Spleen (tissue), 11 donors: ENCODE measurements around the gene ETV5. TPM values are rescaled to one million over a fixed set of nuclear protein-coding genes. Genes with fewer than 3 reads are reported as not detected.
"Not testable (repeated sequence)": the region's sequence is repeated elsewhere in the genome, so short reads cannot be mapped to it uniquely, and the experiment has no call there.

Experiments used
- DNase-seq: peaks from one replicate; pipeline ENCODE4 v3.0.0-alpha.2; 2020
- H3K27ac ChIP-seq, 8 donors: fragments of 200-600 bp; sonication (generic) in 7 of 8; 1 replicate in 4 of 8; 2 replicates in 4 of 8; pipeline versions ENCODE4 v1.5.0 to v1.8.0; 2016 to 2021; ENCODE audit warnings: inconsistent platforms in 4 of 8, mild to moderate bottlenecking in 4 of 8, moderate library complexity in 1 of 8
- H3K27me3 ChIP-seq, 7 donors: fragments of 200-600 bp; sonication (generic) in 6 of 7; replicated peaks in 1 of 7; 1 replicate in 4 of 7; 2 replicates in 3 of 7; pipeline versions ENCODE4 v1.5.0 to v1.8.0; 2016 to 2021; ENCODE audit warnings: inconsistent platforms in 3 of 7, mild to moderate bottlenecking in 1 of 7
- H3K36me3 ChIP-seq, 6 donors: fragments of 200-600 bp; sonication (generic) in 5 of 6; 1 replicate in 4 of 6; 2 replicates in 2 of 6; pipeline versions ENCODE4 v1.5.0 to v1.8.0; 2016 to 2021; ENCODE audit warnings: inconsistent platforms in 2 of 6
- H3K4me1 ChIP-seq, 6 donors: fragments of 200-600 bp; sonication (generic) in 5 of 6; 1 replicate in 3 of 6; 2 replicates in 3 of 6; pipeline versions ENCODE4 v1.5.0 to v1.8.0; 2016 to 2021; ENCODE audit warnings: inconsistent platforms in 3 of 6
- H3K4me3 ChIP-seq, 8 donors: fragments of 200-600 bp; sonication (generic) in 7 of 8; 1 replicate in 4 of 8; 2 replicates in 4 of 8; pipeline versions ENCODE4 v1.5.0 to v1.8.0; 2016 to 2021; ENCODE audit warnings: inconsistent platforms in 4 of 8, mild to moderate bottlenecking in 4 of 8, moderate library complexity in 2 of 8
- H3K9me3 ChIP-seq, 8 donors: fragments of 200-600 bp; sonication (generic) in 7 of 8; 1 replicate in 4 of 8; 2 replicates in 4 of 8; pipeline versions ENCODE4 v1.5.0 to v1.8.0; 2016 to 2021; ENCODE audit warnings: inconsistent platforms in 4 of 8
- CTCF ChIP-seq, 11 experiments: fragments of 200-600 bp in 7 of 11; fragments of 450-650 bp in 4 of 11; sonication (generic) in 4 of 11; IDR thresholded peaks in 8 of 11; conservative IDR thresholded peaks in 3 of 11; 1 replicate in 7 of 11; 2 replicates in 4 of 11; pipeline versions ENCODE4 v1.4.0 to v1.8.0; 2016 to 2021; ENCODE audit warnings: antibody characterized with exemption in 11 of 11, inconsistent platforms in 4 of 11, mild to moderate bottlenecking in 1 of 11
- POLR2A ChIP-seq, 3 donors: fragments of 450-650 bp; IDR thresholded peaks; one replicate each; pipeline ENCODE4 v1.5.1; 2017; ENCODE audit warnings: antibody characterized with exemption in 3 of 3, mild to moderate bottlenecking in 1 of 3
- POLR2AphosphoS5 ChIP-seq, 3 donors: sonication (generic); formaldehyde crosslinking; IDR thresholded peaks; one replicate each; pipeline ENCODE4 v1.5.1; 2017; ENCODE audit warnings: antibody characterized with exemption in 3 of 3
- WGBS, 5 donors: extraction: QIAGEN DNeasy Blood & Tissue Kit in 3 of 5; methylation state at CpG; one replicate each; pipeline versions ENCODE4 v1.1.5 to v1.1.7; 2013 to 2018; 5-methylcytosine and 5-hydroxymethylcytosine counted together
- intact Hi-C: fragments of 100-400 bp; cut with DNase I; formaldehyde crosslinking; loops from one replicate; pipeline ENCODE4 v1.15.0; 2023; ENCODE audit warnings: low total_unique reads
- polyA plus RNA-seq, 3 donors: library from polyadenylated mRNA; stranded (reverse); fragments of 200-250 nt; gene quantifications; one replicate each; pipeline ENCODE4 v1.2.1, GENCODE V29; 2013
- total RNA-seq, 7 donors: library from RNA; depleted of rRNA in 3 of 7; stranded (reverse); fragments of >200 nt in 3 of 7; fragmentation: NEBNext Ultra II Directional in 4 of 7; extraction: Animal tissue kit (Norgen Biotek cat#: 25700) in 4 of 7; gene quantifications; one replicate each; pipeline versions ENCODE4 v1.1.0 to v1.2.1, GENCODE V29; 2016 to 2021
- donor health status: healthy with polysubstance abuse.
- donor health status: DM: no; HTN: no; CAD: no; lungs with moderate emphysema.
- donor health status: DM: no; HTN: no; CAD: no.
- donor health status: Bipolar disorder and iron deficiency.
- donor health status: healthy.
- donor health status: DM: no; HTN: no; CAD: no.
- donor health status: DM: yes; HTN: yes; CAD: no.

Gene ETV5
- total and polyA plus RNA-seq, 10 donors, result 5.2 to 65.5 (median 24.0) TPM

DNA sequence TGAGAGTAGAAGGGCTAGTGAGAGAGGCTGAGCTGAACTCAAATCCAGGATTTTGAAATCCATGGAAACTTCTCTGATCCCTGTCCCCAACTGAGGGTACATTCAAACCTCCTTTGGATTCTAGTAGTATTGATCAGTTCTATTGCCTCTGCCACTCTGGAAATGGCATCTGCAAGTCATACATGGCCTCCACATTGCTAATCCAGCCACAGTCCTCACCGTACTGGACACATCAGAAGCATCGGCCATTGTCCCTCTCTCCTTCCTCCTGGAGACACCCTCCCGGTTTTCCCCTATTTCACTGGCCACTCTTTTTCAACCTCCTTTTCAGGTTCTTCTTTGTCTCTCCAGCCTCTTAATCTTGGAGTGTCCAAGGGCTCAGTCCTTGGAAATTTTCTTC lies 66.9 kb downstream of the ETV5 start:
- no peaks in the 10 kb centered on the region for H3K4me1 ChIP-seq
- no peak overlapping the region for H3K27ac ChIP-seq
- intact Hi-C loops, result no loop called here
- H3K36me3 ChIP-seq, result peaks cover 0 to 4% (median 0%) of the 10 kb centered on the region in 6 donors
- no peak for TF ChIP-seq POLR2A (IDR thresholded peaks at IDR 0.05)
- no peak for TF ChIP-seq POLR2AphosphoS5 (IDR thresholded peaks at IDR 0.05)
- no peak for TF ChIP-seq CTCF (IDR thresholded peaks at IDR 0.05 in 8 of 11, conservative IDR thresholded peaks at IDR 0.05 in 3 of 11)
- no peak for DNase-seq
- H3K4me3 ChIP-seq, result no peak overlapping the region
- WGBS, 5 donors, result 88 to 92% (median 90%) methylated on average over 3 of the region's 3 CpGs
- H3K27me3 ChIP-seq, result no peaks in the 10 kb centered on the region
- H3K9me3 ChIP-seq, result peaks cover 0 to 13% (median 7%) of the 10 kb centered on the region in 8 donors

GRCh38 chr3:186038360-186038759 lies 70.5 kb downstream of the ETV5 start:
- no peak overlapping the region for H3K4me3 ChIP-seq
- intact Hi-C loops, result no loop called here
- 67 to 80% (median 79%) methylated on average over 3 to 4 of the region's 4 CpGs for WGBS, 5 donors
- H3K4me1 ChIP-seq, result no peaks in the 10 kb centered on the region
- no peak overlapping the region for H3K27ac ChIP-seq
- no peaks in the 10 kb centered on the region for H3K36me3 ChIP-seq
- DNase-seq, result no peak
- H3K9me3 ChIP-seq, result peaks cover 0 to 13% (median 7%) of the 10 kb centered on the region in 8 donors
- TF ChIP-seq POLR2A (IDR thresholded peaks at IDR 0.05) (no peak), CTCF (IDR thresholded peaks at IDR 0.05 in 8 of 11, conservative IDR thresholded peaks at IDR 0.05 in 3 of 11) (no peak), POLR2AphosphoS5 (IDR thresholded peaks at IDR 0.05) (no peak)
- peaks cover 0 to 9% (median 0%) of the 10 kb centered on the region in 7 donors for H3K27me3 ChIP-seq

DNA sequence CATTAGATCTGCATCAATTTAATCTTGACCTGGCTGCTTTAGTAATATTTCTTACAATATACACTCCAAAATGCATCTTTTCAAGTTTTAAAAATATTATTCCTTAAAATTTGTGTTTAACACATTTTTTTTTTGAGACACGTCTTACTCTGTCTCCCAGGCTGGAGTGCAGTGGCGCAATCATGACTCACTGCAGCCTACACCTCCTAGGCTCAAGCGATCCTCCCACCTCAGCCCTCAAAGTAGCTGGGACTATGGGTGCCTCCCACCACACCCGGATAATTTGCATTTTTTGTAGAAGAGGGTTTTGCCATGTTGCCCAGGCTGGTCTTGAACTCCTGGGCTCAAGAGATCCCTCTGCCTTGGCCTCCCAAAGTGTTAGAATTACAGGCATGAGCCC lies 73.6 kb downstream of the ETV5 start:
- intact Hi-C loops, result no loop called here
- no peak for DNase-seq
- WGBS, 5 donors, result 65 to 90% (median 79%) methylated on average over 4 of the region's 4 CpGs

GRCh38 chr3:186032321-186032720 lies 76.6 kb downstream of the ETV5 start:
- no peak overlapping the region for H3K27ac ChIP-seq
- no peaks in the 10 kb centered on the region for H3K4me1 ChIP-seq
- H3K9me3 ChIP-seq, result no peaks in the 10 kb centered on the region
- H3K27me3 ChIP-seq, result peaks cover 0 to 20% (median 0%) of the 10 kb centered on the region in 7 donors
- no peak overlapping the region for H3K4me3 ChIP-seq
- TF ChIP-seq POLR2AphosphoS5 (IDR thresholded peaks at IDR 0.05) (no peak), CTCF (IDR thresholded peaks at IDR 0.05 in 8 of 11, conservative IDR thresholded peaks at IDR 0.05 in 3 of 11) (no peak), POLR2A (IDR thresholded peaks at IDR 0.05) (no peak)
- H3K36me3 ChIP-seq, result no peaks in the 10 kb centered on the region
- WGBS, 5 donors, result 52 to 76% (median 73%) methylated on average over 1 of the region's 1 CpG
- intact Hi-C loops, result no loop called here
- DNase-seq, result no peak

More for the DNA sequence above, 73.6 kb downstream of the ETV5 start:
- no peak overlapping the region for H3K27ac ChIP-seq
- H3K9me3 ChIP-seq, result peaks cover 0 to 13% (median 7%) of the 10 kb centered on the region in 8 donors
- H3K4me1 ChIP-seq, result no peaks in the 10 kb centered on the region
- no peaks in the 10 kb centered on the region for H3K36me3 ChIP-seq
- H3K4me3 ChIP-seq, result no peak overlapping the region
- H3K27me3 ChIP-seq, result peaks cover 0 to 20% (median 0%) of the 10 kb centered on the region in 7 donors
- TF ChIP-seq POLR2A (IDR thresholded peaks at IDR 0.05) (no peak), POLR2AphosphoS5 (IDR thresholded peaks at IDR 0.05) (no peak), CTCF (IDR thresholded peaks at IDR 0.05 in 8 of 11, conservative IDR thresholded peaks at IDR 0.05 in 3 of 11) (no peak)

DNA sequence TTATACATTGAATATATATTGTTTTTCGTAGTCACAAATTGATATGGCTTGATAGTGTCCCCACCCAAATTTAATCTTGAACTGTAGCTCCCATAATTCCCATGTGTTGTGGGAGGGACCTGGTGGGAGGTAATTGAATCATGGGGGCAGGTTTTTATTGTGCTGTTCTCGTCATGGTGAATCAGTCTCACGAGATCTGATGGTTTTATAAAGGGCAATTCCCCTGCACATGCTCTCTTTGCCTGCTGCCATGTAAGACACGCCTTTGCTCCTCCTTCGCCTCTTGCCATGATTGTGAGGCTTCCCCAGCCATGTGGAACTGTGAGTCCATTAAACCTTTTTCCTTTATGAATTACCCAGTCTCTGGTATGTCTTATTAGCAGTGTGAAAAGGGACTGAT lies 82.9 kb downstream of the ETV5 start:
- H3K27ac ChIP-seq, H3K9me3 ChIP-seq, H3K4me1 ChIP-seq, DNase-seq, intact Hi-C loops, H3K4me3 ChIP-seq, H3K27me3 ChIP-seq, H3K36me3 ChIP-seq: not testable (repeated sequence)
- 83 to 92% (median 86%) methylated on average over 5 of the region's 5 CpGs for WGBS, 5 donors
